ENCODE measurements around the gene TMEM141. TPM values are rescaled to one million over a fixed set of nuclear protein-coding genes. Genes with fewer than 3 reads are reported as not detected.

The TMEM141 gene
- polyA plus RNA-seq, 1 donor from 2014 or later = 30.1 TPM

- no peak overlapping the region for H3K4me3 ChIP-seq (ENCODE audit: low read length)
- no peaks in the 10 kb centered on the region for H3K36me3 ChIP-seq (ENCODE audit: insufficient read depth, low read length)
- no peaks in the 10 kb centered on the region for H4K20me1 ChIP-seq (ENCODE audit: insufficient read depth)
- H3F3A ChIP-seq (ENCODE audit: insufficient read depth, low read length, poor library complexity, severe bottlenecking) = no peaks in the 10 kb centered on the region
- no peak overlapping the region for H3K27ac ChIP-seq (ENCODE audit: low read length)
- no peaks in the 10 kb centered on the region for H3K9me2 ChIP-seq (ENCODE audit: insufficient read depth, low read length)
- TF ChIP-seq, protein P1, sequence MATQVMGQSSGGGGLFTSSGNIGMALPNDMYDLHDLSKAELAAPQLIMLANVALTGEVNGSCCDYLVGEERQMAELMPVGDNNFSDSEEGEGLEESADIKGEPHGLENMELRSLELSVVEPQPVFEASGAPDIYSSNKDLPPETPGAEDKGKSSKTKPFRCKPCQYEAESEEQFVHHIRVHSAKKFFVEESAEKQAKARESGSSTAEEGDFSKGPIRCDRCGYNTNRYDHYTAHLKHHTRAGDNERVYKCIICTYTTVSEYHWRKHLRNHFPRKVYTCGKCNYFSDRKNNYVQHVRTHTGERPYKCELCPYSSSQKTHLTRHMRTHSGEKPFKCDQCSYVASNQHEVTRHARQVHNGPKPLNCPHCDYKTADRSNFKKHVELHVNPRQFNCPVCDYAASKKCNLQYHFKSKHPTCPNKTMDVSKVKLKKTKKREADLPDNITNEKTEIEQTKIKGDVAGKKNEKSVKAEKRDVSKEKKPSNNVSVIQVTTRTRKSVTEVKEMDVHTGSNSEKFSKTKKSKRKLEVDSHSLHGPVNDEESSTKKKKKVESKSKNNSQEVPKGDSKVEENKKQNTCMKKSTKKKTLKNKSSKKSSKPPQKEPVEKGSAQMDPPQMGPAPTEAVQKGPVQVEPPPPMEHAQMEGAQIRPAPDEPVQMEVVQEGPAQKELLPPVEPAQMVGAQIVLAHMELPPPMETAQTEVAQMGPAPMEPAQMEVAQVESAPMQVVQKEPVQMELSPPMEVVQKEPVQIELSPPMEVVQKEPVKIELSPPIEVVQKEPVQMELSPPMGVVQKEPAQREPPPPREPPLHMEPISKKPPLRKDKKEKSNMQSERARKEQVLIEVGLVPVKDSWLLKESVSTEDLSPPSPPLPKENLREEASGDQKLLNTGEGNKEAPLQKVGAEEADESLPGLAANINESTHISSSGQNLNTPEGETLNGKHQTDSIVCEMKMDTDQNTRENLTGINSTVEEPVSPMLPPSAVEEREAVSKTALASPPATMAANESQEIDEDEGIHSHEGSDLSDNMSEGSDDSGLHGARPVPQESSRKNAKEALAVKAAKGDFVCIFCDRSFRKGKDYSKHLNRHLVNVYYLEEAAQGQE (IDR thresholded peaks at IDR 0.05; ENCODE audit: borderline replicate concordance) = no peak
- TF ChIP-seq CTCF (IDR thresholded peaks at IDR 0.05; ENCODE audit: poor library complexity, severe bottlenecking) = no peak
- TF ChIP-seq RAD21 (conservative IDR thresholded peaks at IDR 0.05) = no peak
- no peak for TF ChIP-seq TAF1 (IDR thresholded peaks at IDR 0.05; ENCODE audit: low read depth)
- H3K4me2 ChIP-seq (ENCODE audit: low read length) = no peak overlapping the region
- no peak overlapping the region for H2AFZ ChIP-seq (ENCODE audit: low read depth, low read length)
- H3K9ac ChIP-seq (ENCODE audit: low read length) = no peak overlapping the region
- H3K79me2 ChIP-seq (replicated peaks; ENCODE audit: insufficient read depth, low read length) = no peaks in the 10 kb centered on the region
- no peaks in the 10 kb centered on the region for H3K27me3 ChIP-seq (ENCODE audit: insufficient read depth, low read depth, low read length)
- no peaks in the 10 kb centered on the region for H3K9me3 ChIP-seq (ENCODE audit: low read length)
Measured at GRCh38 chr9:136746155-136746490, 45.0 kb upstream of the TMEM141 start.

GRCh38 chr9:136746621-136747020 is 44.5 kb upstream of the TMEM141 start:
- H3K36me3 ChIP-seq (ENCODE audit: insufficient read depth, low read length) = no peaks in the 10 kb centered on the region
- no peaks in the 10 kb centered on the region for H3K9me3 ChIP-seq (ENCODE audit: low read length)
- TF ChIP-seq SMC3 (conservative IDR thresholded peaks at IDR 0.05; ENCODE audit: poor library complexity) (no peak), MXI1 (conservative IDR thresholded peaks at IDR 0.05; ENCODE audit: poor library complexity, severe bottlenecking) (no peak), TAF1 (IDR thresholded peaks at IDR 0.05; ENCODE audit: low read depth) (no peak), EZH2 (IDR thresholded peaks at IDR 0.05; ENCODE audit: borderline replicate concordance, insufficient read depth, low read length, poor library complexity, severe bottlenecking) (no peak), RAD21 (conservative IDR thresholded peaks at IDR 0.05) (no peak), EP300 (conservative IDR thresholded peaks at IDR 0.05; ENCODE audit: poor library complexity, severe bottlenecking) (no peak), CTCF (IDR thresholded peaks at IDR 0.05; ENCODE audit: poor library complexity, severe bottlenecking) (no peak), POLR2AphosphoS5 (IDR thresholded peaks at IDR 0.05) (no peak)
- TF ChIP-seq, protein P1 (IDR thresholded peaks at IDR 0.05; ENCODE audit: borderline replicate concordance) = no peak
- H3K79me2 ChIP-seq (replicated peaks; ENCODE audit: insufficient read depth, low read length) = no peaks in the 10 kb centered on the region
- no peaks in the 10 kb centered on the region for H3K9me2 ChIP-seq (ENCODE audit: insufficient read depth, low read length)
- no peak overlapping the region for H3K4me3 ChIP-seq (ENCODE audit: low read length)
- no peak overlapping the region for H3K27ac ChIP-seq (ENCODE audit: low read length)
- H4K20me1 ChIP-seq (ENCODE audit: insufficient read depth) = no peaks in the 10 kb centered on the region
- no peak overlapping the region for H3K4me2 ChIP-seq (ENCODE audit: low read length)
- H3K9ac ChIP-seq (ENCODE audit: low read length) = no peak overlapping the region
- no peak overlapping the region for H2AFZ ChIP-seq (ENCODE audit: low read depth, low read length)
- H3K27me3 ChIP-seq (ENCODE audit: insufficient read depth, low read depth, low read length) = no peaks in the 10 kb centered on the region
- no peaks in the 10 kb centered on the region for H3F3A ChIP-seq (ENCODE audit: insufficient read depth, low read length, poor library complexity, severe bottlenecking)
